Body of pancreas (tissue), 4 donors: ENCODE data around the gene ITM2C.

Experiments
- POLR2A ChIP-seq, 3 donors: fragments of 450-650 bp; IDR thresholded peaks; one replicate each; pipeline ENCODE4 v1.6.1; 2016; ENCODE audit warnings: antibody characterized with exemption in 3 of 3, mild to moderate bottlenecking in 2 of 3
- TF ChIP-seq, protein P1 (sequence below), 7 experiments: fragments of 450-650 bp in 4 of 7; fragments of 200-600 bp in 3 of 7; sonication (generic) in 3 of 7; IDR thresholded peaks; one replicate each; pipeline ENCODE4 v1.5.1; 2016 to 2019; ENCODE audit warnings: antibody characterized with exemption in 7 of 7

- TF ChIP-seq, protein P1, sequence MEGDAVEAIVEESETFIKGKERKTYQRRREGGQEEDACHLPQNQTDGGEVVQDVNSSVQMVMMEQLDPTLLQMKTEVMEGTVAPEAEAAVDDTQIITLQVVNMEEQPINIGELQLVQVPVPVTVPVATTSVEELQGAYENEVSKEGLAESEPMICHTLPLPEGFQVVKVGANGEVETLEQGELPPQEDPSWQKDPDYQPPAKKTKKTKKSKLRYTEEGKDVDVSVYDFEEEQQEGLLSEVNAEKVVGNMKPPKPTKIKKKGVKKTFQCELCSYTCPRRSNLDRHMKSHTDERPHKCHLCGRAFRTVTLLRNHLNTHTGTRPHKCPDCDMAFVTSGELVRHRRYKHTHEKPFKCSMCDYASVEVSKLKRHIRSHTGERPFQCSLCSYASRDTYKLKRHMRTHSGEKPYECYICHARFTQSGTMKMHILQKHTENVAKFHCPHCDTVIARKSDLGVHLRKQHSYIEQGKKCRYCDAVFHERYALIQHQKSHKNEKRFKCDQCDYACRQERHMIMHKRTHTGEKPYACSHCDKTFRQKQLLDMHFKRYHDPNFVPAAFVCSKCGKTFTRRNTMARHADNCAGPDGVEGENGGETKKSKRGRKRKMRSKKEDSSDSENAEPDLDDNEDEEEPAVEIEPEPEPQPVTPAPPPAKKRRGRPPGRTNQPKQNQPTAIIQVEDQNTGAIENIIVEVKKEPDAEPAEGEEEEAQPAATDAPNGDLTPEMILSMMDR (IDR thresholded peaks at IDR 0.05) = no peak
- no peak for TF ChIP-seq POLR2A (IDR thresholded peaks at IDR 0.05)
Measured at GRCh38 chr2:230922951-230923717, 58.4 kb downstream of the ITM2C start.
